Activated CD8-positive, alpha-beta T cell treated with anti-CD3 and anti-CD28 coated beads for 36 hours (primary cell): ENCODE measurements around the gene TOMM40. TPM values are rescaled to one million over a fixed set of nuclear protein-coding genes. Genes with fewer than 3 reads are reported as not detected.

ENCODE experiments used
- ATAC-seq: fragments of 200-7000 bp; cut with Tn5 transposase; one replicate; pipeline ENCODE4 v1.10.0; 2021; ENCODE audit warnings: mild to moderate bottlenecking, moderate library complexity
- CTCF ChIA-PET: fragments of 350-600 bp; sonication (Branson Sonifier 250); formaldehyde crosslinking; loops from one replicate; lab custom pipeline; 2021; ENCODE audit warnings: antibody characterized with exemption; lab: Charles Lee
- POLR2A ChIA-PET: fragments of 350-600 bp; sonication (Branson Sonifier 250); formaldehyde crosslinking; loops from one replicate; lab custom pipeline; 2021; ENCODE audit warnings: antibody characterized with exemption; lab: Charles Lee
- DNase-seq: peaks from one replicate; pipeline ENCODE4 v3.0.0-alpha.2; 2020
- H3K27ac Mint-ChIP-seq: one replicate; pipeline ENCODE4 v1.8.0; 2021; ENCODE audit warnings: mild to moderate bottlenecking, mixed read lengths
- H3K27me3 Mint-ChIP-seq: one replicate; pipeline ENCODE4 v1.8.0; 2021; ENCODE audit warnings: mixed read lengths
- H3K36me3 Mint-ChIP-seq: one replicate; pipeline ENCODE4 v1.8.0; 2021; ENCODE audit warnings: low read depth, mixed read lengths
- H3K4me1 Mint-ChIP-seq: one replicate; pipeline ENCODE4 v1.8.0; 2021; ENCODE audit warnings: low read depth, mixed read lengths
- H3K4me3 Mint-ChIP-seq: one replicate; pipeline ENCODE4 v1.8.0; 2021; ENCODE audit warnings: mild to moderate bottlenecking, moderate library complexity, mixed read lengths
- H3K9me3 Mint-ChIP-seq: one replicate; pipeline ENCODE4 v1.8.0; 2021; ENCODE audit warnings: mixed read lengths
- CTCF ChIP-seq: fragments of 200-600 bp; IDR thresholded peaks from one replicate; pipeline ENCODE4 v1.8.0; 2022; ENCODE audit warnings: antibody characterized with exemption, mild to moderate bottlenecking
- intact Hi-C: fragments of 100-400 bp; cut with micrococcal nuclease; formaldehyde crosslinking; loops from one replicate; pipeline ENCODE4 v1.10.0; 2022
- total RNA-seq, 2 experiments: library from RNA; stranded (reverse); gene quantifications; one replicate each; pipeline ENCODE4 v1.2.3, GENCODE V29; 2021

TOMM40 gene
- 100 to 1,000 TPM; 134 to 138 TPM for total RNA-seq

- DNase-seq (peak; percentile 33), ATAC-seq (no peak)
- no peaks in the 10 kb centered on the region for H3K27me3 Mint-ChIP-seq
- intact Hi-C loops: no loop called here
- peaks cover 31% of the 10 kb centered on the region for H3K4me1 Mint-ChIP-seq
- peaks cover 41% of the 10 kb centered on the region for H3K36me3 Mint-ChIP-seq
- H3K9me3 Mint-ChIP-seq: no peaks in the 10 kb centered on the region
- no peak for TF ChIP-seq CTCF
- ChIA-PET POLR2A (interaction anchor here (0.9 to 3.6 kb wide), 4 partner anchors 9 to 64 kb away, joined by 3 to 27 read pairs (median 8); partner anchors contain the start of genes APOE and CLPTM1), CTCF (interaction anchor here (1.0 to 1.4 kb wide), 3 partner anchors 13 to 63 kb away, joined by 3 to 4 read pairs (median 4); no protein-coding TSS in a partner anchor)
- peak within 1 kb of the TSS; percentile 78 for H3K4me3 Mint-ChIP-seq
- peak within 1 kb of the TSS; percentile 95 for H3K27ac Mint-ChIP-seq
Measured at GRCh38 chr19:44891016-44891882, at the start of gene TOMM40. Gene TOMM40, plus strand, starts transcription at chr19:44891254. Its CDS starts 162 bp downstream, at chr19:44891416.

GRCh38 chr19:44845286-44845611 lies 45.8 kb upstream of the TOMM40 start:
- ChIA-PET CTCF (interaction anchor here (1.0 to 1.4 kb wide), 4 partner anchors 11 to 124 kb away, joined by 3 to 6 read pairs (median 3); no protein-coding TSS in a partner anchor), POLR2A (no interaction called here)

GRCh38 chr19:44845612-44846454 lies 45.2 kb upstream of the TOMM40 start, which contains the start of gene NECTIN2:
Gene NECTIN2, plus strand, starts transcription at chr19:44846297. Its CDS starts 229 bp downstream, at chr19:44846526.
- TF ChIP-seq CTCF: no peak
- Mint-ChIP-seq H3K36me3 (no peaks in the 10 kb centered on the region), H3K27me3 (peaks cover 25% of the 10 kb centered on the region), H3K4me1 (peaks cover 20% of the 10 kb centered on the region), H3K4me3 (peak within 1 kb of the TSS; percentile 76), H3K27ac (peak within 1 kb of the TSS; percentile 76), H3K9me3 (no peaks in the 10 kb centered on the region)
- ChIA-PET CTCF (interaction anchor here (0.7 to 1.4 kb wide), 7 partner anchors 10 to 124 kb away, joined by 3 to 6 read pairs (median 3); no protein-coding TSS in a partner anchor), POLR2A (no interaction called here)
- intact Hi-C loops: loop anchor here (2.0 kb wide), 1 partner anchor 45 kb away; no protein-coding TSS in a partner anchor
- ATAC-seq (peak; percentile 83), DNase-seq (peak; percentile 95)

More at GRCh38 chr19:44845286-44845611, 45.8 kb upstream of the TOMM40 start:
- Mint-ChIP-seq H3K27me3 (peaks cover 25% of the 10 kb centered on the region), H3K4me1 (peaks cover 20% of the 10 kb centered on the region), H3K36me3 (no peaks in the 10 kb centered on the region), H3K27ac (peak overlapping the region; percentile 76), H3K9me3 (no peaks in the 10 kb centered on the region), H3K4me3 (peak overlapping the region; percentile 76)
- no peak for TF ChIP-seq CTCF
- ATAC-seq (no peak), DNase-seq (peak; percentile 17)
- intact Hi-C loops: loop anchor here (2.0 kb wide), 1 partner anchor 44 kb away; no protein-coding TSS in a partner anchor

GRCh38 chr19:44846455-44847143 lies 44.5 kb upstream of the TOMM40 start:
- Mint-ChIP-seq H3K4me1 (peaks cover 17% of the 10 kb centered on the region), H3K27me3 (peaks cover 25% of the 10 kb centered on the region), H3K27ac (no peak overlapping the region), H3K9me3 (no peaks in the 10 kb centered on the region), H3K36me3 (no peaks in the 10 kb centered on the region), H3K4me3 (peak overlapping the region; percentile 76)
- no peak for DNase-seq
- ATAC-seq: no peak
- TF ChIP-seq CTCF: no peak
- ChIA-PET CTCF (interaction anchor here (1.0 to 1.4 kb wide), 3 partner anchors 48 to 123 kb away, joined by 3 to 4 read pairs (median 3); no protein-coding TSS in a partner anchor), POLR2A (no interaction called here)
- intact Hi-C loops: no loop called here
